ENCODE data around the gene GSTM4. TPM values are rescaled to one million over a fixed set of nuclear protein-coding genes. Genes with fewer than 3 reads are reported as not detected.
"Not testable (repeated sequence)": the region's sequence is repeated elsewhere in the genome, so short reads cannot be mapped to it uniquely, and the experiment has no call there.

Gene GSTM4
- total RNA-seq, 1 donor = 13.8 TPM

DNA sequence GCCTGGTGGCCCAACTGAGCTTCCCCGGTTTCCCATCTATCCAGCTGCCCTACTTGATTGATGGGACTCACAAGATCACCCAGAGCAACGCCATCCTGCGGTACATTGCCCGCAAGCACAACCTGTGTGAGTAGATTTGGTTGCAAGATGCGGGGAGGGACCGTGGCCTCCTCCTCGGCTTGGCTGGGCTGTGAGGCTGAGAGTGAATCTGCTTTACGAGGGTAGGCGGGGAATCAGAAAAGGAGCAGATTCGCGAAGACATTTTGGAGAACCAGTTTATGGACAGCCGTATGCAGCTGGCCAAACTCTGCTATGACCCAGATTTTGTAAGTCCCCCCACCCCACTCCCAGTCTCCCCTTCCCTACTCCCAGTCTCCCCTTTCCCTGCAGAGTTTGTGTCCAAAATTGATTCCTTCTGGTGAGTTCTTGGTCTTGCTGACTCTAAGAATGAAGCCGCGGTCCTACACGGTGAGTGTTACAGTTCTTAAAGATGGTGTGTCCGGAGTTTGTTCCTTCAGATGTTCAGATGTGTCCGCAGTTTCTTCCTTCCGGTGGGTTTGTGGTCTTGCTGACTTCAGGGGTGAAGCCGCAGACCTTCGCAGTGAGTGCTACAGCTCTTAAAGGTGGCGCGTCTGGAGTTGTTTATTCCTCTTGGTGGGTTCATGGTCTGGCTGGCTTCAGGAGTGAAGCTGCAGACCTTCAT, 13.5 kb downstream of the GSTM4 start:
- TF ChIP-seq, protein P1, sequence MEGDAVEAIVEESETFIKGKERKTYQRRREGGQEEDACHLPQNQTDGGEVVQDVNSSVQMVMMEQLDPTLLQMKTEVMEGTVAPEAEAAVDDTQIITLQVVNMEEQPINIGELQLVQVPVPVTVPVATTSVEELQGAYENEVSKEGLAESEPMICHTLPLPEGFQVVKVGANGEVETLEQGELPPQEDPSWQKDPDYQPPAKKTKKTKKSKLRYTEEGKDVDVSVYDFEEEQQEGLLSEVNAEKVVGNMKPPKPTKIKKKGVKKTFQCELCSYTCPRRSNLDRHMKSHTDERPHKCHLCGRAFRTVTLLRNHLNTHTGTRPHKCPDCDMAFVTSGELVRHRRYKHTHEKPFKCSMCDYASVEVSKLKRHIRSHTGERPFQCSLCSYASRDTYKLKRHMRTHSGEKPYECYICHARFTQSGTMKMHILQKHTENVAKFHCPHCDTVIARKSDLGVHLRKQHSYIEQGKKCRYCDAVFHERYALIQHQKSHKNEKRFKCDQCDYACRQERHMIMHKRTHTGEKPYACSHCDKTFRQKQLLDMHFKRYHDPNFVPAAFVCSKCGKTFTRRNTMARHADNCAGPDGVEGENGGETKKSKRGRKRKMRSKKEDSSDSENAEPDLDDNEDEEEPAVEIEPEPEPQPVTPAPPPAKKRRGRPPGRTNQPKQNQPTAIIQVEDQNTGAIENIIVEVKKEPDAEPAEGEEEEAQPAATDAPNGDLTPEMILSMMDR (IDR thresholded peaks at IDR 0.05; ENCODE audit: extremely low read depth, low read depth, low read length) = no peak
- Histone ChIP-seq H3K27me3 (ENCODE audit: insufficient read depth, low read length) (no peaks in the 10 kb centered on the region), H3K4me2 (ENCODE audit: insufficient read depth, low read length) (no peak overlapping the region), H3K36me3 (ENCODE audit: insufficient read depth, low read length) (peaks cover 4% of the 10 kb centered on the region), H3K9me3 (ENCODE audit: low read depth, low read length) (no peaks in the 10 kb centered on the region), H3K79me2 (ENCODE audit: insufficient read depth, low read length) (no peaks in the 10 kb centered on the region), H2AFZ (ENCODE audit: low read length) (no peak overlapping the region), H3K4me1 (ENCODE audit: insufficient read depth, low read length) (peaks cover 6% of the 10 kb centered on the region), H3K27ac (ENCODE audit: low read depth, low read length) (no peak overlapping the region), H3K4me3 (ENCODE audit: insufficient read depth, low read length) (no peak overlapping the region), H4K20me1 (ENCODE audit: insufficient read depth, low read length) (no peaks in the 10 kb centered on the region)
- DNase-seq (ENCODE audit: insufficient read length, low spot score, missing footprints) = no peak

DNA sequence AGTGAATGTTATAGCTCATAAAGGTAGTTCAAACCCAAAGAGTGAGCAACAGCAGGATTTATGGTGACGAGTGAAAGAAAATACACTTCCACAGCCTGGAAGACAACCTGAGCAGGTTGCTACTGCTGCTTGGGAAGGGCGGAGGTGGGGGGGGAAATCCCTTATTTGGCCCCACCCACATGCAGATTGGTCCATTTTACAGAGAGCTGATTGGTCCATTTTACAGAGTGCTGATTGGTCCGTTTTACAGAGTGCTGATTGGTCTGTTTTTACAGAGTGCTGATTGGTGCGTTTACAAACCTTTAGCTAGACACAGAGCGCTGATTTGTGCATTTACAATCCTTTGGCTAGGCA, 14.0 kb downstream of the GSTM4 start:
- not testable (repeated sequence) for DNase-seq (ENCODE audit: insufficient read length, low spot score, missing footprints); H3K27me3 ChIP-seq (ENCODE audit: insufficient read depth, low read length); H4K20me1 ChIP-seq (ENCODE audit: insufficient read depth, low read length); H2AFZ ChIP-seq (ENCODE audit: low read length); H3K27ac ChIP-seq (ENCODE audit: low read depth, low read length); H3K9me3 ChIP-seq (ENCODE audit: low read depth, low read length); H3K79me2 ChIP-seq (ENCODE audit: insufficient read depth, low read length); H3K36me3 ChIP-seq (ENCODE audit: insufficient read depth, low read length); H3K4me1 ChIP-seq (ENCODE audit: insufficient read depth, low read length); H3K4me3 ChIP-seq (ENCODE audit: insufficient read depth, low read length); H3K4me2 ChIP-seq (ENCODE audit: insufficient read depth, low read length)

DNA sequence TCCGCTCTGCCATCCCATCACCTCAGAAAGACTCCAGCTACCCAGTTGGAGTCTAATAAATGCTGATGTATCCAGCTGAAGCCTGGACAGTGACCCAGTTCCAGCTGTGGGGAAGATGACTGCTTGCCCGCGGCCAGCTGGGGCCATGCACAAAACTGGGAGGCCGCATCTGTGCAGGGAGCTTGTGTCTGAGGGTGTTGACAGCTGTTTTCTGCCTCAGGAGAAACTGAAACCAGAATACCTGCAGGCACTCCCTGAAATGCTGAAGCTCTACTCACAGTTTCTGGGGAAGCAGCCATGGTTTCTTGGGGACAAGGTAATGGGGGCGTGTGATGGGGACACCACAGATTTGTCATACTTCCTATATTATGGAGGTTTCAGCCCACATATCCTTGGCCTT, 15.2 kb downstream of the GSTM4 start:
- H4K20me1 ChIP-seq (ENCODE audit: insufficient read depth, low read length) = no peaks in the 10 kb centered on the region
- no peak overlapping the region for H3K4me3 ChIP-seq (ENCODE audit: insufficient read depth, low read length)
- no peaks in the 10 kb centered on the region for H3K9me3 ChIP-seq (ENCODE audit: low read depth, low read length)
- H3K4me1 ChIP-seq (ENCODE audit: insufficient read depth, low read length) = peaks cover 6% of the 10 kb centered on the region
- no peak for DNase-seq (ENCODE audit: insufficient read length, low spot score, missing footprints)
- H3K27me3 ChIP-seq (ENCODE audit: insufficient read depth, low read length) = no peaks in the 10 kb centered on the region
- H3K27ac ChIP-seq (ENCODE audit: low read depth, low read length) = no peak overlapping the region
- H2AFZ ChIP-seq (ENCODE audit: low read length) = no peak overlapping the region
- no peak overlapping the region for H3K4me2 ChIP-seq (ENCODE audit: insufficient read depth, low read length)
- TF ChIP-seq, protein P1 (IDR thresholded peaks at IDR 0.05; ENCODE audit: extremely low read depth, low read depth, low read length) = no peak
- peaks cover 4% of the 10 kb centered on the region for H3K36me3 ChIP-seq (ENCODE audit: insufficient read depth, low read length)
- H3K79me2 ChIP-seq (ENCODE audit: insufficient read depth, low read length) = no peaks in the 10 kb centered on the region

DNA sequence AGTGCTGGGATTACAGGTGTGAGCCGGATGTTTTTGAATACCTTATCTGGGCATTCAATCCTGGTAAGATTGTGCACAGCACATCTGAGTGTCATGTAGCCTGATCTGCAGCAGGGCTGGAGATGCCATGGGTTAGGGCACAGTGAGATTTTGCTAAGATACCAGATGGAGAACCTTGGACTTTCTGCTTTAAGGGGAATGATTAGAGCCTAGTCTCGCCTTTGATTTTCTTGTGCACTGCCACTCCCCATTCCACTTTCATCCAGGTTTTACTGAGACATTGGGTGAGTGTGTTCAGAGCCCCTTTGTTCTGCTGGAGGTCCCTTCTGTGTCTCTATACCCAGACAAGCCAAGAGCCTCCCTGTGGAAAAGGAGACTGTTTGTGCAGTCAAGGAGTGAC, 18.0 kb downstream of the GSTM4 start:
- H3K79me2 ChIP-seq (ENCODE audit: insufficient read depth, low read length); H3K9me3 ChIP-seq (ENCODE audit: low read depth, low read length); H3K27me3 ChIP-seq (ENCODE audit: insufficient read depth, low read length); H3K36me3 ChIP-seq (ENCODE audit: insufficient read depth, low read length); H3K4me1 ChIP-seq (ENCODE audit: insufficient read depth, low read length); DNase-seq (ENCODE audit: insufficient read length, low spot score, missing footprints); H2AFZ ChIP-seq (ENCODE audit: low read length); H3K27ac ChIP-seq (ENCODE audit: low read depth, low read length); H3K4me2 ChIP-seq (ENCODE audit: insufficient read depth, low read length); H3K4me3 ChIP-seq (ENCODE audit: insufficient read depth, low read length); H4K20me1 ChIP-seq (ENCODE audit: insufficient read depth, low read length): not testable (repeated sequence)

DNA sequence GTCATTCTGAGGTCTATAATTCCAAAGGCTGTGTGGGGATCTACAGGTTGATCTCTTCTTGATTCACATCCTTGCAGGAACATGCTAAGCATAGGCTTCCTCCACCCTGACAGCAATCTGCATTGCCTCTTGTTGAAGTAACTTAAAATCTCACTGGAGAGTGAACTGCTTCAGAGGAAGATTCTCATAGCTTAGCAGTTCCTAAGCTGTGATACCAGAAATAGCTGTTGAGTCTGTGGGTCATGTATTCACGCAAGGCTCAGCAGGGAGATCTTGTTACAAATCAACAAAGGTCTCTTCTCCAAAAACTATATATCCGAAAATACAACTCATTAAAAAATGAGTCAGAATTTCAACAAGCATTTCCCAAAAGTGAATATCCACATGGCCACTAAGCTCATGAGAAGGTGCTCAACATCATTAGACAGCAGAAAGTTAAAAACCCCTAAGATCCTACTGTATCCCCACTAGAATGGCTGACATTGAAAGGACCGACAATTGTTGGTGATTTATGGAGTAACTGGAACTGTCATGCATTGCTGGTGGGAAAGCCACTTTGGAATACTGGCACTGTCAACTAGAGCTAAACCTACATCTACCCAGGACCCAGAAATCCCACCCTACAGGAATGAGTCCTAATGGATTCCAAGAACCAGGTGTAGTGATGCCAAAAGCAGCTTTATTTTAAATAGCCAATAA, 20.9 kb downstream of the GSTM4 start:
- not testable (repeated sequence) for H3K4me3 ChIP-seq (ENCODE audit: insufficient read depth, low read length); H3K4me2 ChIP-seq (ENCODE audit: insufficient read depth, low read length); H3K9me3 ChIP-seq (ENCODE audit: low read depth, low read length); H2AFZ ChIP-seq (ENCODE audit: low read length); H4K20me1 ChIP-seq (ENCODE audit: insufficient read depth, low read length); H3K27me3 ChIP-seq (ENCODE audit: insufficient read depth, low read length); H3K36me3 ChIP-seq (ENCODE audit: insufficient read depth, low read length); H3K79me2 ChIP-seq (ENCODE audit: insufficient read depth, low read length); H3K4me1 ChIP-seq (ENCODE audit: insufficient read depth, low read length); H3K27ac ChIP-seq (ENCODE audit: low read depth, low read length)
- DNase-seq (ENCODE audit: insufficient read length, low spot score, missing footprints) = peak; percentile 66
